Testis (tissue), 5 donors: ENCODE results near the gene PITPNC1. TPM values are rescaled to one million over a fixed set of nuclear protein-coding genes. Genes with fewer than 3 reads are reported as not detected.
A peak's percentile ranks its signal among the peaks of the same experiment; 100 is the strongest.
"Not testable (repeated sequence)": the region's sequence is repeated elsewhere in the genome, so short reads cannot be mapped to it uniquely, and the experiment has no call there.

Experiments
- DNase-seq: peaks from one replicate; pipeline ENCODE4 v3.0.0-alpha.2; 2019
- H3K27ac ChIP-seq, 2 donors: fragments of 200-600 bp; sonication (generic); one replicate each; pipeline ENCODE4 v1.5.1; 2019
- H3K27me3 ChIP-seq: fragments of 200-600 bp; sonication (generic); one replicate; pipeline ENCODE4 v1.5.1; 2019
- H3K36me3 ChIP-seq: fragments of 200-600 bp; sonication (generic); one replicate; pipeline ENCODE4 v1.5.1; 2017; ENCODE audit warnings: low read depth; ENCODE audit errors: missing control alignments
- H3K4me1 ChIP-seq: fragments of 200-600 bp; sonication (generic); one replicate; pipeline ENCODE4 v1.5.1; 2019
- H3K4me3 ChIP-seq, 2 donors: fragments of 200-600 bp; sonication (generic); one replicate each; pipeline ENCODE4 v1.5.1; 2017 to 2019
- H3K9me3 ChIP-seq: fragments of 200-600 bp; sonication (generic); one replicate; pipeline ENCODE4 v1.5.1; 2017
- CTCF ChIP-seq, 3 experiments: fragments of 450-650 bp in 2 of 3; fragments of 200-600 bp in 1 of 3; sonication (generic) in 1 of 3; IDR thresholded peaks; one replicate each; pipeline ENCODE4 v1.5.1; 2016 to 2019; ENCODE audit warnings: antibody characterized with exemption in 3 of 3, mild to moderate bottlenecking in 2 of 3, moderate library complexity in 1 of 3
- POLR2A ChIP-seq: fragments of 450-650 bp; IDR thresholded peaks from one replicate; pipeline ENCODE4 v1.6.1; 2017; ENCODE audit warnings: antibody characterized with exemption, mild to moderate bottlenecking, moderate library complexity
- WGBS, 2 donors: methylation state at CpG; one replicate each; pipeline ENCODE4 v1.1.5; 2018; 5-methylcytosine and 5-hydroxymethylcytosine counted together
- intact Hi-C: fragments of 100-400 bp; cut with DNase I; formaldehyde crosslinking; loops from one replicate; pipeline ENCODE4 v1.15.1; 2023; ENCODE audit warnings: low total_unique reads
- long read RNA-seq, 2 donors: transcript quantifications; one replicate each; lab custom pipeline, GENCODE V29; 2026
- polyA plus RNA-seq: library from polyadenylated mRNA; stranded (reverse); fragments of 350-450 nt; fragmentation: Illumina TruSeq; extraction: RNeasy Lipid Tissue Mini Kit (QIAGEN cat#74804); gene quantifications from one replicate; pipeline ENCODE4 v1.2.3, GENCODE V29; 2014; ENCODE audit warnings: low read depth, low replicate concordance; ENCODE audit not compliant: insufficient read depth
- total RNA-seq, 2 donors: library from RNA; depleted of rRNA; stranded (reverse); fragments of >200 nt; gene quantifications; one replicate each; pipeline ENCODE4 v1.2.3, GENCODE V29; 2016

PITPNC1 gene
- 10 to 100 TPM in 1 of 2 donors, 1 to 10 TPM in 1; 8.3 to 12.2 TPM for total RNA-seq
- polyA plus RNA-seq: 12.8 TPM
- long read RNA-seq, donor 1, partial matches to known transcripts: 0 of 5 reads
- long read RNA-seq, donor 1, other reads (novel, unspliced or antisense): 5 of 5 reads
- long read RNA-seq, donor 2, partial matches to known transcripts: 0 of 6 reads
- long read RNA-seq, donor 2, other reads (novel, unspliced or antisense): 6 of 6 reads

GRCh38 chr17:67376737-67377487, at the start of gene PITPNC1:
Gene PITPNC1, plus strand, starts transcription at chr17:67377281.
- Histone ChIP-seq H3K9me3 (no peaks in the 10 kb centered on the region), H3K4me1 (peaks cover 10% of the 10 kb centered on the region), H3K27me3 (no peaks in the 10 kb centered on the region), H3K4me3 (peak within 1 kb of the TSS; percentile 75), H3K36me3 (no peaks in the 10 kb centered on the region), H3K27ac (peak within 1 kb of the TSS; percentile 82 to 96)
- 0 to 1% methylated on average over 27 to 53 of the region's 56 CpGs for WGBS, 2 donors
- peak in 2 of 3 experiments; percentile 12 to 38 for TF ChIP-seq CTCF (IDR thresholded peaks at IDR 0.05)
- TF ChIP-seq POLR2A: peak; percentile 38
- DNase-seq: peak; percentile 91
- intact Hi-C loops: loop anchor here (5.0 to 10.0 kb wide), 3 partner anchors 98 to 315 kb away; no protein-coding TSS in a partner anchor

GRCh38 chr17:67328026-67328425, 49.1 kb upstream of the PITPNC1 start:
- no peaks in the 10 kb centered on the region for H3K27me3 ChIP-seq
- H3K4me1 ChIP-seq: no peaks in the 10 kb centered on the region
- TF ChIP-seq CTCF (IDR thresholded peaks at IDR 0.05) (no peak), POLR2A (no peak)
- no peaks in the 10 kb centered on the region for H3K9me3 ChIP-seq
- H3K4me3 ChIP-seq: no peak overlapping the region
- H3K27ac ChIP-seq: no peak overlapping the region
- H3K36me3 ChIP-seq: no peaks in the 10 kb centered on the region
- no peak for DNase-seq
- WGBS, 2 donors: 92 to 95% methylated on average over 3 of the region's 3 CpGs
- intact Hi-C loops: no loop called here

GRCh38 chr17:67331381-67332161, 45.5 kb upstream of the PITPNC1 start:
- DNase-seq, intact Hi-C loops: not testable (repeated sequence)
- WGBS, 2 donors: 89 to 94% methylated on average over 4 to 8 of the region's 8 CpGs

GRCh38 chr17:67332162-67332508, 44.9 kb upstream of the PITPNC1 start:
- WGBS, 2 donors: 96 to 100% methylated on average over 1 of the region's 1 CpG
- H3K27ac ChIP-seq, H3K36me3 ChIP-seq, H3K4me3 ChIP-seq, H3K4me1 ChIP-seq, H3K9me3 ChIP-seq, H3K27me3 ChIP-seq, intact Hi-C loops, DNase-seq: not testable (repeated sequence)

More at GRCh38 chr17:67331381-67332161, 45.5 kb upstream of the PITPNC1 start:
- not testable (repeated sequence) for H3K4me1 ChIP-seq, H3K4me3 ChIP-seq, H3K9me3 ChIP-seq, H3K27ac ChIP-seq, H3K27me3 ChIP-seq, H3K36me3 ChIP-seq

DNA sequence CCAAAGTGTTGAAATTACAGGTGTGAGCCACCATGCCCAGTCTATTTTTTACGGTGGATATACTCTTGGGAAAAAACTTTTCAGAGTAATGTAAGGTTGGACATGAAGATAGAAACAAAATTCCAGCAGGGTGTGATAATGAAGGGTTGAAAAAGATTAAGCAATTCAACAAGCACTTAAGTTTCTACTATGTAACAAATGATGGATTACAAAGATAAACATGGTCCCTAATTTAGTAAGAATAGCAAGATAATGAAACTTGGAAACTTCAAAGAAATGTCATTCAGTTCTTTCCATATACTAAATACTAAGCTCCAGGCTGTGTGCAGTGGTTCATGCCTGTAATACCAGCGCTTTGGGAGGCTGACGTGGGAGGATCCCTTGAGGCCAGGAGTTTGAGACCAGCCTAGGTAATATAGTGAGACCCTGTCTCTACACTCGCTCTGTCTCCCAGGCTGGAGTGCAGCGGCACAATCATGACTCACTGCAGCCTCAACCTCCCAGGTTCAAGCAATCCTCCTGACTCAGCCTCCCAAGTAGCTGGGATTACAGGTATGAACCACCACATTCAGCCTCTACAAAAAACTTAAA, 41.7 kb upstream of the PITPNC1 start:
- H3K4me1 ChIP-seq: no peaks in the 10 kb centered on the region
- no peak overlapping the region for H3K27ac ChIP-seq
- no peak overlapping the region for H3K4me3 ChIP-seq
- DNase-seq: no peak
- intact Hi-C loops: no loop called here
- no peak for TF ChIP-seq CTCF (IDR thresholded peaks at IDR 0.05)
- TF ChIP-seq POLR2A: no peak
- H3K36me3 ChIP-seq: no peaks in the 10 kb centered on the region
- H3K27me3 ChIP-seq: no peaks in the 10 kb centered on the region
- WGBS, 2 donors: 81 to 84% methylated on average over 5 of the region's 5 CpGs
- no peaks in the 10 kb centered on the region for H3K9me3 ChIP-seq
